K562 (cell line): ENCODE data around the gene ZNF451. TPM values are rescaled to one million over a fixed set of nuclear protein-coding genes. Genes with fewer than 3 reads are reported as not detected.

Source experiments
- ATAC-seq: fragments of 200-7000 bp; cut with Tn5 transposase; 3 replicates; pipeline ENCODE4 v1.9.1; 2020; ENCODE audit warnings: moderate library complexity
- BruUV-seq: library from RNA; stranded (reverse); fragments of 400-500 nt; replicated peaks from 2 replicates; lab custom pipeline; 2021; lab: Mats Ljungman, UMichigan
- CTCF ChIA-PET: fragments of 300-600 bp; formaldehyde crosslinking; extraction: SDS; loops from one replicate; lab custom pipeline; 2021; ENCODE audit warnings: low intra/inter-chr PET ratio; lab: Yijun Ruan, JAX
- POLR2A ChIA-PET: fragments of 300-600, 350-650 bp; sonication (Branson Sonifier 250); formaldehyde crosslinking; extraction: SDS; loops from one replicate; lab custom pipeline; 2021; ENCODE audit warnings: antibody characterized with exemption, inconsistent platforms; lab: Yijun Ruan, JAX
- DNase-seq, 4 experiments: peaks; one replicate each; pipeline versions ENCODE4 v3.0.0 to v3.0.0-alpha.2; 2011 to 2018; ENCODE audit warnings: low spot score in 3 of 4, mixed read lengths in 3 of 4; ENCODE audit errors: extremely low read depth in 1 of 4
- FAIRE-seq: peaks from 2 replicates; lab custom pipeline; 2011; peaks lifted over from hg19 to GRCh38; lab: Jason Lieb, UNC
- H2AFZ ChIP-seq: 2 replicates; pipeline ENCODE4 v1.6.0; 2011; ENCODE audit warnings: low read depth, low read length, control low read depth, inconsistent platforms
- H3K27ac ChIP-seq: fragments of 200-600 bp; 3 replicates; pipeline ENCODE4 v1.8.0; 2011; ENCODE audit warnings: low read depth, mild to moderate bottlenecking, control low read depth, inconsistent platforms, low read length, moderate library complexity, mixed read lengths; ENCODE audit errors: extremely low read depth
- H3K27me3 ChIP-seq, 2 experiments: fragments of 300-600 bp in 1 of 2; 2 replicates in 1 of 2; 3 replicates in 1 of 2; pipeline versions ENCODE4 v1.6.0 to v1.8.0; 2011; ENCODE audit warnings: inconsistent platforms in 2 of 2, low read length in 2 of 2, mild to moderate bottlenecking in 1 of 2, mixed read lengths in 1 of 2, moderate library complexity in 1 of 2; ENCODE audit not compliant: control insufficient read depth in 2 of 2, insufficient read depth in 2 of 2
- H3K36me3 ChIP-seq: fragments of 300-600 bp; 3 replicates; pipeline ENCODE4 v1.8.0; 2011; ENCODE audit warnings: mild to moderate bottlenecking, low read length, inconsistent platforms; ENCODE audit not compliant: control insufficient read depth, insufficient read depth
- H3K4me1 ChIP-seq, 2 experiments: fragments of 200-600 bp in 1 of 2; replicated peaks in 1 of 2; 2 replicates in 1 of 2; 3 replicates in 1 of 2; pipeline versions ENCODE4 v1.5.1 to v1.8.0; 2011; ENCODE audit warnings: inconsistent platforms in 2 of 2, low read length in 2 of 2, mild to moderate bottlenecking in 1 of 2, mixed read lengths in 1 of 2, moderate library complexity in 1 of 2; ENCODE audit not compliant: control insufficient read depth in 2 of 2, insufficient read depth in 2 of 2
- H3K4me2 ChIP-seq: 2 replicates; pipeline ENCODE4 v1.6.1; 2011; ENCODE audit warnings: low read length, control low read depth, inconsistent platforms, mixed read lengths; ENCODE audit not compliant: insufficient read depth
- H3K4me3 ChIP-seq: fragments of 200-600 bp; sonication (generic), shearing (Covaris generic); 2 replicates; pipeline ENCODE4 v1.5.1; 2016; ENCODE audit warnings: control low read depth, inconsistent platforms
- H3K79me2 ChIP-seq: fragments of 200-600 bp; 3 replicates; pipeline ENCODE4 v1.8.0; 2011; ENCODE audit warnings: low read length, inconsistent platforms; ENCODE audit not compliant: control insufficient read depth, insufficient read depth
- H3K9ac ChIP-seq, 2 experiments: 2 replicates each; pipeline versions ENCODE4 v1.6.0 to v1.6.1; 2011; ENCODE audit warnings: low read depth in 2 of 2, low read length in 2 of 2, control low read depth in 1 of 2, inconsistent platforms in 1 of 2, mild to moderate bottlenecking in 1 of 2, mixed read lengths in 1 of 2; ENCODE audit not compliant: insufficient read depth in 1 of 2
- H3K9me1 ChIP-seq: one replicate; pipeline ENCODE4 v1.6.0; 2011; ENCODE audit warnings: inconsistent platforms, mild to moderate bottlenecking, low read length, moderate library complexity; ENCODE audit not compliant: control insufficient read depth, insufficient read depth
- H3K9me3 ChIP-seq: replicated peaks from 2 replicates; pipeline ENCODE4 v1.5.1; 2011; ENCODE audit warnings: low read depth, low read length, inconsistent platforms; ENCODE audit not compliant: control insufficient read depth, insufficient read depth
- H4K20me1 ChIP-seq: replicated peaks from 2 replicates; pipeline ENCODE4 v1.6.1; 2011; ENCODE audit warnings: low read length, inconsistent platforms, mixed read lengths; ENCODE audit not compliant: control insufficient read depth, insufficient read depth
- BRD4 ChIP-seq: fragments of 200-600 bp; sonication (generic); IDR thresholded peaks from 2 replicates; pipeline ENCODE4 v1.6.1; 2017; ENCODE audit warnings: inconsistent platforms
- CHD1 ChIP-seq: fragments of 200-600 bp; sonication (generic); IDR thresholded peaks from one replicate; pipeline ENCODE4 v1.6.1; 2012; ENCODE audit warnings: mild to moderate bottlenecking, moderate library complexity, low read length, inconsistent platforms
- E2F6 ChIP-seq, 2 experiments: IDR thresholded peaks; 2 replicates each; pipeline ENCODE4 v1.6.1; 2011; ENCODE audit warnings: borderline replicate concordance in 1 of 2, control low read depth in 1 of 2, low read depth in 1 of 2, low read length in 1 of 2, mild to moderate bottlenecking in 1 of 2, mixed read lengths in 1 of 2, moderate library complexity in 1 of 2; ENCODE audit not compliant: insufficient read depth in 1 of 2, insufficient read length in 1 of 2, poor library complexity in 1 of 2, severe bottlenecking in 1 of 2; ENCODE audit errors: extremely low read depth in 1 of 2
- HEY1 ChIP-seq: fragments of 250-450 bp; sonication (Bioruptor Pico); IDR thresholded peaks from 2 replicates; pipeline ENCODE4 v1.5.0; 2020; ENCODE audit warnings: mild to moderate bottlenecking, moderate library complexity, borderline replicate concordance
- HMBOX1 ChIP-seq: sonication (generic); IDR thresholded peaks from 2 replicates; pipeline ENCODE4 v1.6.1; 2016
- HNRNPL ChIP-seq: fragments of 200-400 bp; formaldehyde crosslinking; IDR thresholded peaks from 2 replicates; pipeline ENCODE4 v1.6.1; 2017; ENCODE audit warnings: low read depth, mild to moderate bottlenecking, low read length
- KAT7 ChIP-seq: sonication (generic); formaldehyde crosslinking; IDR thresholded peaks from 2 replicates; pipeline ENCODE4 v1.8.0; 2022; ENCODE audit warnings: missing genetic modification reagents, mild to moderate bottlenecking, borderline replicate concordance
- LEF1 ChIP-seq: fragments of 450-650 bp; IDR thresholded peaks from 2 replicates; pipeline ENCODE4 v1.6.1; 2016; ENCODE audit warnings: mild to moderate bottlenecking
- PML ChIP-seq: IDR thresholded peaks from 2 replicates; pipeline ENCODE4 v1.6.1; 2012; ENCODE audit warnings: low read length, inconsistent platforms
- TEAD4 ChIP-seq, 2 experiments: sonication (generic) in 1 of 2; formaldehyde crosslinking in 1 of 2; IDR thresholded peaks; 2 replicates each; pipeline versions ENCODE4 v1.6.1 to v1.8.0; 2012 to 2022; ENCODE audit warnings: borderline replicate concordance in 1 of 2, inconsistent platforms in 1 of 2, low read length in 1 of 2, mild to moderate bottlenecking in 1 of 2, missing genetic modification reagents in 1 of 2
- ZNF146 ChIP-seq: IDR thresholded peaks from one replicate; pipeline ENCODE4 v1.6.1; 2018; ENCODE audit warnings: missing compliant biosample characterization; ENCODE audit not compliant: unreplicated experiment
- WGBS: fragments of 100-300 bp; shearing (Covaris generic); methylation state at CpG from one replicate; pipeline ENCODE4 v1.1.6; 2016; ENCODE audit warnings: low coverage, mixed read lengths; ENCODE audit not compliant: insufficient coverage; ENCODE audit errors: missing lambda C conversion rate; 5-methylcytosine and 5-hydroxymethylcytosine counted together
- in situ Hi-C: fragments of 300-500 bp; cut with MboI; formaldehyde crosslinking; loops from 4 replicates; pipeline ENCODE4 v1.15.0; 2018; ENCODE audit warnings: inconsistent platforms, mixed read lengths
- intact Hi-C: fragments of 100-400 bp; cut with micrococcal nuclease; formaldehyde crosslinking; loops from 2 replicates; pipeline ENCODE4 v1.14.2; 2022
- polyA plus RNA-seq, 8 experiments: library from polyadenylated mRNA; depleted of rRNA in 4 of 8; stranded (reverse) in 5 of 8; unstranded in 3 of 8; fragments of >200 nt; fragmentation: Nextera tagmentation in 2 of 8; fragmentation: Illumina TruSeq in 1 of 8; extraction: Ambion mirVana in 2 of 8; extraction: Trizol in 1 of 8; gene quantifications; 2 replicates each; pipeline versions ENCODE4 v1.2.1 to v1.2.3, GENCODE V29; 2011 to 2014; ENCODE audit warnings: inconsistent platforms in 1 of 8, missing spikeins in 1 of 8
- total RNA-seq, 7 experiments: library from RNA; depleted of rRNA in 6 of 7; stranded (reverse); fragments of >200 nt in 6 of 7; fragmentation: Illumina TruSeq in 2 of 7; extraction: Trizol in 2 of 7; gene quantifications; 2 replicates each; pipeline versions ENCODE4 v1.2.1 to v1.2.3, GENCODE V29; 2011 to 2021; ENCODE audit warnings: low replicate concordance in 1 of 7
- TF ChIP-seq, protein P1 (sequence below): fragments of 450-650 bp; formaldehyde crosslinking; IDR thresholded peaks from 2 replicates; pipeline ENCODE4 v1.4.0; 2022; ENCODE audit warnings: mild to moderate bottlenecking, moderate library complexity
- TF ChIP-seq, protein P2 (sequence below), 2 experiments: IDR thresholded peaks; 2 replicates each; pipeline ENCODE4 v1.6.1; 2012; ENCODE audit warnings: improper control_type of control experiment in 2 of 2, low read depth in 2 of 2, low read length in 2 of 2, borderline replicate concordance in 1 of 2

Gene ZNF451
- total and polyA plus RNA-seq, 9 of the 15 experiments (the other 6 are each of a cell fraction or from before 2014, with no cell fraction given), result 16.1 to 74.3 (median 38.3) TPM

- DNase-seq (peak in 2 of 4 experiments; percentile 41 to 59), FAIRE-seq (peak; percentile 23), ATAC-seq (peak; percentile 44)
- BruUV-seq, result TSS peak; percentile 41
- Histone ChIP-seq H2AFZ (peak overlapping the region; percentile 94; the same call in 1 of the 2 replicates), H3K9me1 (no peaks in the 10 kb centered on the region), H3K27ac (peak overlapping the region; percentile 98), H3K9ac (peak overlapping the region; percentile 94 to 96), H3K4me3 (peak overlapping the region; percentile 91), H3K4me2 (peak overlapping the region; percentile 95), H3K4me1 (peaks cover 7 to 19% of the 10 kb centered on the region in 2 experiments; a peak in 3 of 5 replicates), H3K36me3 (peaks cover 63% of the 10 kb centered on the region), H4K20me1 (no peaks in the 10 kb centered on the region), H3K9me3 (no peaks in the 10 kb centered on the region), H3K79me2 (peaks cover 67% of the 10 kb centered on the region), H3K27me3 (no peaks in the 10 kb centered on the region)
- intact Hi-C loops, result loop anchor here (2.0 to 5.0 kb wide), 6 partner anchors 48 to 271 kb away; partner anchors contain the start of genes BEND6, KIAA1586 and ZNF451
- TF ChIP-seq, protein P1, sequence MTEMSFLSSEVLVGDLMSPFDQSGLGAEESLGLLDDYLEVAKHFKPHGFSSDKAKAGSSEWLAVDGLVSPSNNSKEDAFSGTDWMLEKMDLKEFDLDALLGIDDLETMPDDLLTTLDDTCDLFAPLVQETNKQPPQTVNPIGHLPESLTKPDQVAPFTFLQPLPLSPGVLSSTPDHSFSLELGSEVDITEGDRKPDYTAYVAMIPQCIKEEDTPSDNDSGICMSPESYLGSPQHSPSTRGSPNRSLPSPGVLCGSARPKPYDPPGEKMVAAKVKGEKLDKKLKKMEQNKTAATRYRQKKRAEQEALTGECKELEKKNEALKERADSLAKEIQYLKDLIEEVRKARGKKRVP (CRISPR knock-in tag), result no peak
- TF ChIP-seq HEY1 (no peak), LEF1 (0 out of 2 replicates have a peak, but pooled peaks have one; percentile 23), CHD1 (peak; percentile 77), E2F6 (IDR thresholded peaks at IDR 0.05; ENCODE audit: borderline replicate concordance in 1 of 2, extremely low read depth in 1 of 2, insufficient read depth in 1 of 2, insufficient read length in 1 of 2, low read depth in 1 of 2, low read length in 1 of 2, poor library complexity in 1 of 2, severe bottlenecking in 1 of 2) (peak in 1 of 2 experiments; percentile 34), KAT7 (0 out of 2 replicates have a peak, but pooled peaks have one; percentile 18), ZNF146 (CRISPR knock-in tag) (no peak), TEAD4 (IDR thresholded peaks at IDR 0.05; ENCODE audit: low read length) (peak; percentile 18; the same call in 1 of the 2 replicates), TEAD4 (CRISPR knock-in tag; IDR thresholded peaks at IDR 0.05; ENCODE audit: borderline replicate concordance) (no peak), BRD4 (peak; percentile 59; the same call in 1 of the 2 replicates), HMBOX1 (peak; percentile 41), HNRNPL (no peak), PML (peak; percentile 28; the same call in 1 of the 2 replicates)
- TF ChIP-seq, protein P2, sequence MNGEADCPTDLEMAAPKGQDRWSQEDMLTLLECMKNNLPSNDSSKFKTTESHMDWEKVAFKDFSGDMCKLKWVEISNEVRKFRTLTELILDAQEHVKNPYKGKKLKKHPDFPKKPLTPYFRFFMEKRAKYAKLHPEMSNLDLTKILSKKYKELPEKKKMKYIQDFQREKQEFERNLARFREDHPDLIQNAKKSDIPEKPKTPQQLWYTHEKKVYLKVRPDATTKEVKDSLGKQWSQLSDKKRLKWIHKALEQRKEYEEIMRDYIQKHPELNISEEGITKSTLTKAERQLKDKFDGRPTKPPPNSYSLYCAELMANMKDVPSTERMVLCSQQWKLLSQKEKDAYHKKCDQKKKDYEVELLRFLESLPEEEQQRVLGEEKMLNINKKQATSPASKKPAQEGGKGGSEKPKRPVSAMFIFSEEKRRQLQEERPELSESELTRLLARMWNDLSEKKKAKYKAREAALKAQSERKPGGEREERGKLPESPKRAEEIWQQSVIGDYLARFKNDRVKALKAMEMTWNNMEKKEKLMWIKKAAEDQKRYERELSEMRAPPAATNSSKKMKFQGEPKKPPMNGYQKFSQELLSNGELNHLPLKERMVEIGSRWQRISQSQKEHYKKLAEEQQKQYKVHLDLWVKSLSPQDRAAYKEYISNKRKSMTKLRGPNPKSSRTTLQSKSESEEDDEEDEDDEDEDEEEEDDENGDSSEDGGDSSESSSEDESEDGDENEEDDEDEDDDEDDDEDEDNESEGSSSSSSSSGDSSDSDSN (IDR thresholded peaks at IDR 0.05; ENCODE audit: borderline replicate concordance in 1 of 2, low read depth in 2 of 2, low read length in 2 of 2), result 0 out of 4 replicates have a peak, but pooled peaks of 1 of the 2 experiments have one; percentile 59
- ChIA-PET CTCF (interaction anchor here (0.5 kb wide), 1 partner anchor 153 kb away, joined by 6 read pairs; no protein-coding TSS in a partner anchor), POLR2A (interaction anchor here (0.6 to 2.2 kb wide), 9 partner anchors 10 to 269 kb away, joined by 3 to 14 read pairs (median 3); partner anchors contain the start of gene PRIM2)
- in situ Hi-C loops, result no loop called here
- under 1% methylated on average over 19 of the region's 19 CpGs for WGBS
These were observed 83.3 kb downstream of the ZNF451 start for GRCh38 chr6:57173056-57173885.
